Activated CD8-positive, alpha-beta memory T cell treated with anti-CD3 and anti-CD28 coated beads, Interleukin-2, amount 50 U/mL, for 4 hours (primary cell): ENCODE data around the gene SV2C.
"Not testable (repeated sequence)": the region's sequence is repeated elsewhere in the genome, so short reads cannot be mapped to it uniquely, and the experiment has no call there.

Experiments
- DNase-seq: peaks from one replicate; pipeline ENCODE4 v3.0.0-alpha.2; 2020

Gene SV2C

GRCh38 chr5:76264681-76265080 is 181.5 kb downstream of the SV2C start:
- no peak for DNase-seq

- DNase-seq: no peak
Observed at GRCh38 chr5:76269259-76269931, 186.2 kb downstream of the SV2C start.

- no peak for DNase-seq
Observed at GRCh38 chr5:76269932-76270610, 186.9 kb downstream of the SV2C start.

- DNase-seq: no peak
Observed at GRCh38 chr5:76271836-76272235, 188.7 kb downstream of the SV2C start.

GRCh38 chr5:76273206-76273885 is 190.2 kb downstream of the SV2C start:
- no peak for DNase-seq

GRCh38 chr5:76274571-76274970 is 191.4 kb downstream of the SV2C start:
- no peak for DNase-seq

GRCh38 chr5:76277736-76278135 is 194.6 kb downstream of the SV2C start:
- no peak for DNase-seq

GRCh38 chr5:76278261-76278789 is 195.1 kb downstream of the SV2C start:
- no peak for DNase-seq

GRCh38 chr5:76280494-76280893 is 197.3 kb downstream of the SV2C start:
- no peak for DNase-seq

- no peak for DNase-seq
Observed at GRCh38 chr5:76283670-76284069, 200.5 kb downstream of the SV2C start.

- no peak for DNase-seq
Observed at GRCh38 chr5:76289692-76290091, 206.5 kb downstream of the SV2C start.

- no peak for DNase-seq
Observed at GRCh38 chr5:76290321-76290757, 207.2 kb downstream of the SV2C start.

- no peak for DNase-seq
Observed at GRCh38 chr5:76291305-76292077, 208.3 kb downstream of the SV2C start.

GRCh38 chr5:76292620-76293322 is 209.6 kb downstream of the SV2C start:
- DNase-seq: no peak

- DNase-seq: no peak
Observed at GRCh38 chr5:76294573-76294972, 211.4 kb downstream of the SV2C start.

- no peak for DNase-seq
Observed at GRCh38 chr5:76298852-76299251, 215.7 kb downstream of the SV2C start.

- no peak for DNase-seq
Observed at GRCh38 chr5:76299592-76299991, 216.4 kb downstream of the SV2C start.

GRCh38 chr5:76301932-76302331 is 218.7 kb downstream of the SV2C start:
- DNase-seq: not testable (repeated sequence)

GRCh38 chr5:76302661-76303060 is 219.5 kb downstream of the SV2C start:
- not testable (repeated sequence) for DNase-seq

- DNase-seq: peak; percentile 19
Observed at GRCh38 chr5:76303921-76304320, 220.7 kb downstream of the SV2C start.

GRCh38 chr5:76305269-76305668 is 222.1 kb downstream of the SV2C start:
- no peak for DNase-seq

GRCh38 chr5:76305775-76306174 is 222.6 kb downstream of the SV2C start:
- no peak for DNase-seq
